Measurements from ENCODE around the gene CATSPER3.

Gene CATSPER3

GRCh38 chr5:135030123-135030955 is 62.6 kb downstream of the CATSPER3 start:
- DNase-seq (ENCODE audit: low read depth) = no peak

- no peak for DNase-seq (ENCODE audit: low read depth)
Measured at GRCh38 chr5:135030956-135031812, 63.5 kb downstream of the CATSPER3 start.

GRCh38 chr5:135031813-135032694 is 64.3 kb downstream of the CATSPER3 start:
- DNase-seq (ENCODE audit: low read depth) = no peak

GRCh38 chr5:135032695-135032998 is 64.9 kb downstream of the CATSPER3 start:
- DNase-seq (ENCODE audit: low read depth) = no peak

GRCh38 chr5:135032999-135033861 is 65.5 kb downstream of the CATSPER3 start:
- no peak for DNase-seq (ENCODE audit: low read depth)

- peak; percentile 28 for DNase-seq (ENCODE audit: low read depth)
Measured at GRCh38 chr5:135033901-135034235, 66.2 kb downstream of the CATSPER3 start, which contains the start of gene PITX1. PITX1 (minus strand) TSS chr5:135034228; CDS start chr5:135033881, 347 bp downstream.

- no peak for DNase-seq (ENCODE audit: low read depth)
Measured at GRCh38 chr5:135034236-135034962, 66.7 kb downstream of the CATSPER3 start.

- DNase-seq (ENCODE audit: low read depth) = no peak
Measured at GRCh38 chr5:135034963-135035677, 67.4 kb downstream of the CATSPER3 start.

- no peak for DNase-seq (ENCODE audit: low read depth)
Measured at GRCh38 chr5:135035678-135036030, 67.9 kb downstream of the CATSPER3 start.

- no peak for DNase-seq (ENCODE audit: low read depth)
Measured at GRCh38 chr5:135036405-135036804, 68.7 kb downstream of the CATSPER3 start.

- DNase-seq (ENCODE audit: low read depth) = no peak
Measured at GRCh38 chr5:135037519-135038204, 70.0 kb downstream of the CATSPER3 start.

GRCh38 chr5:135038205-135038812 is 70.6 kb downstream of the CATSPER3 start:
- no peak for DNase-seq (ENCODE audit: low read depth)

- DNase-seq (ENCODE audit: low read depth) = no peak
Measured at GRCh38 chr5:135038813-135039270, 71.1 kb downstream of the CATSPER3 start.

- DNase-seq (ENCODE audit: low read depth) = no peak
Measured at GRCh38 chr5:135039271-135040033, 71.7 kb downstream of the CATSPER3 start.

- no peak for DNase-seq (ENCODE audit: low read depth)
Measured at GRCh38 chr5:135040034-135040332, 72.3 kb downstream of the CATSPER3 start.

GRCh38 chr5:135040333-135041144 is 72.8 kb downstream of the CATSPER3 start:
- DNase-seq (ENCODE audit: low read depth) = no peak

- DNase-seq (ENCODE audit: low read depth) = no peak
Measured at GRCh38 chr5:135041145-135041587, 73.5 kb downstream of the CATSPER3 start.

Data from stromal cell of bone marrow (primary cell).